ENCODE measurements around the gene DNAH11.

Gene DNAH11

GRCh38 chr7:21562385-21562784, 19.5 kb downstream of the DNAH11 start:
- TF ChIP-seq TEAD4 (IDR thresholded peaks at IDR 0.05) (no peak), CREB1 (IDR thresholded peaks at IDR 0.05; ENCODE audit: low read depth) (no peak), CEBPB (IDR thresholded peaks at IDR 0.05) (no peak), ZBTB7A (IDR thresholded peaks at IDR 0.05; ENCODE audit: low read depth) (no peak), USF1 (IDR thresholded peaks at IDR 0.05) (no peak), EP300 (IDR thresholded peaks at IDR 0.05; ENCODE audit: borderline replicate concordance) (no peak), NFIC (IDR thresholded peaks at IDR 0.05) (no peak), EGR1 (IDR thresholded peaks at IDR 0.05) (no peak), TAF1 (IDR thresholded peaks at IDR 0.05; ENCODE audit: low read depth) (no peak), TCF12 (IDR thresholded peaks at IDR 0.05; ENCODE audit: low read depth) (no peak), RAD21 (IDR thresholded peaks at IDR 0.05; ENCODE audit: low read depth) (no peak), FOXM1 (IDR thresholded peaks at IDR 0.05; ENCODE audit: borderline replicate concordance, low read depth) (no peak)

GRCh38 chr7:21565614-21566013, 22.8 kb downstream of the DNAH11 start:
- TF ChIP-seq YY1 (IDR thresholded peaks at IDR 0.05; ENCODE audit: low read depth), result no peak

GRCh38 chr7:21566094-21566493, 23.3 kb downstream of the DNAH11 start:
- TF ChIP-seq TEAD4 (IDR thresholded peaks at IDR 0.05), result no peak

- TF ChIP-seq RAD21 (IDR thresholded peaks at IDR 0.05; ENCODE audit: low read depth) (peak; percentile 62), ZBTB7A (IDR thresholded peaks at IDR 0.05; ENCODE audit: low read depth) (no peak)
Measured at GRCh38 chr7:21568762-21569161, 25.9 kb downstream of the DNAH11 start.

- TF ChIP-seq EGR1 (IDR thresholded peaks at IDR 0.05) (no peak), TAF1 (IDR thresholded peaks at IDR 0.05; ENCODE audit: low read depth) (no peak), CEBPB (IDR thresholded peaks at IDR 0.05) (no peak), NFIC (IDR thresholded peaks at IDR 0.05) (no peak), YY1 (IDR thresholded peaks at IDR 0.05; ENCODE audit: low read depth) (no peak), CREB1 (IDR thresholded peaks at IDR 0.05; ENCODE audit: low read depth) (no peak), TEAD4 (IDR thresholded peaks at IDR 0.05) (no peak), TCF12 (IDR thresholded peaks at IDR 0.05; ENCODE audit: low read depth) (no peak), FOXM1 (IDR thresholded peaks at IDR 0.05; ENCODE audit: borderline replicate concordance, low read depth) (no peak), REST (IDR thresholded peaks at IDR 0.05; ENCODE audit: low read depth) (no peak), ZBTB7A (IDR thresholded peaks at IDR 0.05; ENCODE audit: low read depth) (no peak), EP300 (IDR thresholded peaks at IDR 0.05; ENCODE audit: borderline replicate concordance) (no peak), MAX (IDR thresholded peaks at IDR 0.05) (no peak), RAD21 (IDR thresholded peaks at IDR 0.05; ENCODE audit: low read depth) (no peak), USF1 (IDR thresholded peaks at IDR 0.05) (no peak)
Measured at GRCh38 chr7:21572331-21573313, 29.8 kb downstream of the DNAH11 start.

GRCh38 chr7:21579341-21580072, 36.7 kb downstream of the DNAH11 start:
- TF ChIP-seq CEBPB (IDR thresholded peaks at IDR 0.05), result no peak
- TF ChIP-seq EGR1 (IDR thresholded peaks at IDR 0.05), result no peak
- TF ChIP-seq ZBTB7A (IDR thresholded peaks at IDR 0.05; ENCODE audit: low read depth), result no peak
- TF ChIP-seq YY1 (IDR thresholded peaks at IDR 0.05; ENCODE audit: low read depth), result no peak
- no peak for TF ChIP-seq CREB1 (IDR thresholded peaks at IDR 0.05; ENCODE audit: low read depth)
- no peak for TF ChIP-seq RAD21 (IDR thresholded peaks at IDR 0.05; ENCODE audit: low read depth)
- no peak for TF ChIP-seq TAF1 (IDR thresholded peaks at IDR 0.05; ENCODE audit: low read depth)
- no peak for TF ChIP-seq EP300 (IDR thresholded peaks at IDR 0.05; ENCODE audit: borderline replicate concordance)
- no peak for TF ChIP-seq USF1 (IDR thresholded peaks at IDR 0.05)

GRCh38 chr7:21580073-21580521, 37.3 kb downstream of the DNAH11 start:
- TF ChIP-seq NFIC (IDR thresholded peaks at IDR 0.05), result no peak
- TF ChIP-seq REST (IDR thresholded peaks at IDR 0.05; ENCODE audit: low read depth), result no peak
- TF ChIP-seq EP300 (IDR thresholded peaks at IDR 0.05; ENCODE audit: borderline replicate concordance), result no peak
- no peak for TF ChIP-seq CEBPB (IDR thresholded peaks at IDR 0.05)
- no peak for TF ChIP-seq TEAD4 (IDR thresholded peaks at IDR 0.05)

Measured in Ishikawa (cell line).